DOHH2 (cell line): ENCODE results near the gene PDGFD.

Experiments used
- H3F3A ChIP-seq: fragments of 200-600 bp; sonication (generic), shearing (Covaris generic); 2 replicates; pipeline ENCODE4 v1.6.0; 2016; ENCODE audit warnings: antibody characterized with exemption, mild to moderate bottlenecking; ENCODE audit not compliant: control insufficient read depth, insufficient read depth
- H3K27ac ChIP-seq: fragments of 200-600 bp; sonication (generic); 2 replicates; pipeline ENCODE4 v1.5.1; 2014; ENCODE audit warnings: low read depth, mild to moderate bottlenecking, low read length, moderate library complexity
- H3K27me3 ChIP-seq: fragments of 200-600 bp; sonication (generic); 2 replicates; pipeline ENCODE4 v1.6.1; 2014; ENCODE audit warnings: mild to moderate bottlenecking, low read length, mixed read lengths; ENCODE audit not compliant: control insufficient read depth
- H3K36me3 ChIP-seq: fragments of 200-600 bp; sonication (generic); 2 replicates; pipeline ENCODE4 v1.6.1; 2014; ENCODE audit warnings: mild to moderate bottlenecking, low read length, moderate library complexity, mixed read lengths; ENCODE audit not compliant: control insufficient read depth
- H3K4me1 ChIP-seq: fragments of 200-600 bp; sonication (generic); 2 replicates; pipeline ENCODE4 v1.6.1; 2014; ENCODE audit warnings: mild to moderate bottlenecking, low read length, mixed read lengths; ENCODE audit not compliant: control insufficient read depth
- H3K4me2 ChIP-seq: fragments of 200-600 bp; sonication (generic); 2 replicates; pipeline ENCODE4 v1.6.0; 2014; ENCODE audit warnings: mild to moderate bottlenecking, low read length, moderate library complexity
- H3K4me3 ChIP-seq: fragments of 200-600 bp; sonication (generic); 2 replicates; pipeline ENCODE4 v1.5.1; 2014; ENCODE audit warnings: mild to moderate bottlenecking, low read length, mixed read lengths
- H3K79me2 ChIP-seq: fragments of 200-600 bp; sonication (generic); 2 replicates; pipeline ENCODE4 v1.6.1; 2014; ENCODE audit warnings: mild to moderate bottlenecking, low read length, mixed read lengths; ENCODE audit not compliant: control insufficient read depth
- H3K9me2 ChIP-seq: fragments of 200-600 bp; sonication (generic); replicated peaks from 2 replicates; pipeline ENCODE4 v1.6.1; 2014; ENCODE audit warnings: mild to moderate bottlenecking, low read length, mixed read lengths; ENCODE audit not compliant: control insufficient read depth
- H3K9me3 ChIP-seq: fragments of 200-600 bp; sonication (generic); 2 replicates; pipeline ENCODE4 v1.6.1; 2014; ENCODE audit warnings: antibody characterized with exemption, low read length, mixed read lengths; ENCODE audit not compliant: control insufficient read depth, insufficient read depth
- H4K20me1 ChIP-seq: fragments of 200-600 bp; sonication (generic); 2 replicates; pipeline ENCODE4 v1.6.0; 2014; ENCODE audit warnings: low read depth, mild to moderate bottlenecking, antibody characterized with exemption, low read length, moderate library complexity; ENCODE audit not compliant: control insufficient read depth, insufficient read depth
- CTCF ChIP-seq: fragments of 200-600 bp; sonication (generic); IDR thresholded peaks from one replicate; pipeline ENCODE4 v1.5.1; 2014; ENCODE audit warnings: antibody characterized with exemption, mild to moderate bottlenecking, low read depth, low read length; ENCODE audit not compliant: poor library complexity, severe bottlenecking
- EZH2phosphoT487 ChIP-seq: fragments of 200-600 bp; sonication (generic); IDR thresholded peaks from 2 replicates; pipeline ENCODE4 v1.6.1; 2017; ENCODE audit warnings: borderline replicate concordance, mild to moderate bottlenecking, antibody characterized with exemption, low read length, moderate library complexity, mixed read lengths

Gene PDGFD

GRCh38 chr11:103875855-103876510 is 288.0 kb downstream of the PDGFD start:
- Histone ChIP-seq H3K4me2 (peak overlapping the region; percentile 35), H3K27ac (peak overlapping the region; percentile 17; the same call in 1 of the 2 replicates), H3K36me3 (no peaks in the 10 kb centered on the region), H3K9me2 (no peaks in the 10 kb centered on the region), H3F3A (0 out of 2 replicates have a peak, but pooled peaks cover 2% of the 10 kb centered on the region), H3K4me1 (peaks cover 42% of the 10 kb centered on the region), H3K4me3 (0 out of 2 replicates have a peak overlapping the region, but pooled peaks have one; percentile 16), H4K20me1 (no peaks in the 10 kb centered on the region), H3K79me2 (no peaks in the 10 kb centered on the region), H3K27me3 (no peaks in the 10 kb centered on the region), H3K9me3 (no peaks in the 10 kb centered on the region)
- TF ChIP-seq CTCF (no peak), EZH2phosphoT487 (no peak)

- peak overlapping the region; percentile 34 for H3K4me2 ChIP-seq
- no peaks in the 10 kb centered on the region for H3K79me2 ChIP-seq
- 0 out of 2 replicates have a peak, but pooled peaks cover 2% of the 10 kb centered on the region for H3F3A ChIP-seq
- H3K4me1 ChIP-seq, result peaks cover 34% of the 10 kb centered on the region
- TF ChIP-seq CTCF (no peak), EZH2phosphoT487 (no peak)
- no peaks in the 10 kb centered on the region for H3K9me3 ChIP-seq
- no peak overlapping the region for H3K27ac ChIP-seq
- H3K4me3 ChIP-seq, result no peak overlapping the region
- H4K20me1 ChIP-seq, result no peaks in the 10 kb centered on the region
- H3K36me3 ChIP-seq, result no peaks in the 10 kb centered on the region
- no peaks in the 10 kb centered on the region for H3K27me3 ChIP-seq
- H3K9me2 ChIP-seq, result no peaks in the 10 kb centered on the region
Measured at GRCh38 chr11:103872748-103873147, 291.2 kb downstream of the PDGFD start.

GRCh38 chr11:103871923-103872551 is 291.9 kb downstream of the PDGFD start:
- peak overlapping the region; percentile 34 for H3K4me2 ChIP-seq
- H3F3A ChIP-seq, result 0 out of 2 replicates have a peak, but pooled peaks cover 2% of the 10 kb centered on the region
- no peaks in the 10 kb centered on the region for H3K9me2 ChIP-seq
- no peaks in the 10 kb centered on the region for H3K9me3 ChIP-seq
- no peak overlapping the region for H3K27ac ChIP-seq
- no peaks in the 10 kb centered on the region for H3K27me3 ChIP-seq
- no peak for TF ChIP-seq CTCF
- no peak for TF ChIP-seq EZH2phosphoT487
- no peaks in the 10 kb centered on the region for H4K20me1 ChIP-seq
- no peaks in the 10 kb centered on the region for H3K36me3 ChIP-seq
- no peaks in the 10 kb centered on the region for H3K79me2 ChIP-seq
- H3K4me1 ChIP-seq, result peaks cover 31% of the 10 kb centered on the region
- no peak overlapping the region for H3K4me3 ChIP-seq
